Right kidney (tissue), 1 donor: ENCODE data around the gene PLRG1.

Source experiments
- DNase-seq: peaks from one replicate; pipeline ENCODE4 v3.0.0-alpha.2; 2016

PLRG1 gene

GRCh38 chr4:154578919-154579318 is 28.7 kb upstream of the PLRG1 start:
- DNase-seq = no peak

GRCh38 chr4:154577324-154577723 is 27.1 kb upstream of the PLRG1 start:
- no peak for DNase-seq

GRCh38 chr4:154574311-154574710 is 24.1 kb upstream of the PLRG1 start:
- no peak for DNase-seq

- no peak for DNase-seq
Observed at GRCh38 chr4:154573190-154573870, 23.1 kb upstream of the PLRG1 start.

- no peak for DNase-seq
Observed at GRCh38 chr4:154569584-154569983, 19.4 kb upstream of the PLRG1 start.

- no peak for DNase-seq
Observed at GRCh38 chr4:154569028-154569427, 18.8 kb upstream of the PLRG1 start.

GRCh38 chr4:154566639-154567204 is 16.5 kb upstream of the PLRG1 start:
- DNase-seq = no peak

- DNase-seq = no peak
Observed at GRCh38 chr4:154565704-154566103, 15.5 kb upstream of the PLRG1 start.

- no peak for DNase-seq
Observed at GRCh38 chr4:154564311-154564710, 14.1 kb upstream of the PLRG1 start.

- DNase-seq = no peak
Observed at GRCh38 chr4:154562697-154563254, 12.6 kb upstream of the PLRG1 start, which contains the start of gene FGB. Gene FGB, plus strand, starts transcription at chr4:154563011. Its CDS starts 8 bp downstream, at chr4:154563019.

GRCh38 chr4:154560824-154561231 is 10.6 kb upstream of the PLRG1 start:
- no peak for DNase-seq

- DNase-seq = no peak
Observed at GRCh38 chr4:154560419-154560801, 10.2 kb upstream of the PLRG1 start.

GRCh38 chr4:154559494-154560418 is 9.6 kb upstream of the PLRG1 start:
- DNase-seq = no peak

- DNase-seq = no peak
Observed at GRCh38 chr4:154559141-154559493, 8.9 kb upstream of the PLRG1 start.

GRCh38 chr4:154551872-154552686 is 1.9 kb upstream of the PLRG1 start:
- peak; percentile 37 for DNase-seq

GRCh38 chr4:154545689-154546088 is 4.5 kb downstream of the PLRG1 start:
- DNase-seq = no peak

GRCh38 chr4:154542271-154542879 is 7.8 kb downstream of the PLRG1 start:
- DNase-seq = no peak

GRCh38 chr4:154534296-154534695 is 15.9 kb downstream of the PLRG1 start:
- no peak for DNase-seq

- no peak for DNase-seq
Observed at GRCh38 chr4:154529728-154530519, 20.3 kb downstream of the PLRG1 start.

- DNase-seq = no peak
Observed at GRCh38 chr4:154528869-154529268, 21.3 kb downstream of the PLRG1 start.

- no peak for DNase-seq
Observed at GRCh38 chr4:154527308-154527707, 22.9 kb downstream of the PLRG1 start.
